GM19372 (cell line): ENCODE measurements around the gene TMEM150B.
A peak's percentile ranks its signal among the peaks of the same experiment; 100 is the strongest.

ENCODE experiments used
- ATAC-seq: cut with Tn5 transposase; IDR thresholded peaks from one replicate; pipeline ENCODE4 v1.9.1; 2021; ENCODE audit warnings: mild to moderate bottlenecking, low read depth, moderate library complexity; ENCODE audit not compliant: unreplicated experiment

The TMEM150B gene

GRCh38 chr19:55279770-55280643 lies 45.1 kb downstream of the TMEM150B start, which contains the start of gene HSPBP1:
Gene HSPBP1, minus strand, starts transcription at chr19:55280110. Its CDS starts 502 bp downstream, at chr19:55279608.
- ATAC-seq: peak; percentile 70

GRCh38 chr19:55279340-55279739 lies 45.8 kb downstream of the TMEM150B start:
- ATAC-seq: no peak

GRCh38 chr19:55278391-55279135 lies 46.6 kb downstream of the TMEM150B start:
- no peak for ATAC-seq

GRCh38 chr19:55277494-55277893 lies 47.6 kb downstream of the TMEM150B start:
- ATAC-seq: no peak

- ATAC-seq: no peak
These were observed 48.3 kb downstream of the TMEM150B start for GRCh38 chr19:55276720-55277430.

- no peak for ATAC-seq
These were observed 49.1 kb downstream of the TMEM150B start for GRCh38 chr19:55275851-55276719.

- no peak for ATAC-seq
These were observed 51.0 kb downstream of the TMEM150B start for GRCh38 chr19:55273978-55274707.

- no peak for ATAC-seq
These were observed 53.0 kb downstream of the TMEM150B start for GRCh38 chr19:55272142-55272541.

- ATAC-seq: no peak
These were observed 54.8 kb downstream of the TMEM150B start for GRCh38 chr19:55270172-55270942.

- ATAC-seq: no peak
These were observed 55.8 kb downstream of the TMEM150B start for GRCh38 chr19:55269299-55269698.

GRCh38 chr19:55266840-55267239 lies 58.3 kb downstream of the TMEM150B start:
- ATAC-seq: no peak

- ATAC-seq: no peak
These were observed 58.7 kb downstream of the TMEM150B start for GRCh38 chr19:55266404-55266803.

GRCh38 chr19:55265723-55266386 lies 59.3 kb downstream of the TMEM150B start:
- no peak for ATAC-seq

GRCh38 chr19:55265173-55265572 lies 60.0 kb downstream of the TMEM150B start:
- ATAC-seq: no peak

GRCh38 chr19:55264531-55264930 lies 60.6 kb downstream of the TMEM150B start:
- ATAC-seq: no peak
